Activated CD8-positive, alpha-beta memory T cell treated with anti-CD3 and anti-CD28 coated beads for 24 hours (primary cell): ENCODE results near the gene NECAP2.

Source experiments
- DNase-seq: peaks from one replicate; pipeline ENCODE4 v3.0.0-alpha.2; 2020

The NECAP2 gene

GRCh38 chr1:16440470-16441281, at the start of gene NECAP2:
TSS of gene NECAP2 (plus strand) at chr1:16440724. CDS start at chr1:16440762, 38 bp downstream.
- peak; percentile 99 for DNase-seq

- DNase-seq: no peak
These were observed 49.1 kb upstream of the NECAP2 start for GRCh38 chr1:16391411-16391810.

GRCh38 chr1:16392740-16393569, 47.6 kb upstream of the NECAP2 start:
- DNase-seq: no peak

- no peak for DNase-seq
These were observed 46.7 kb upstream of the NECAP2 start for GRCh38 chr1:16393570-16394521.

GRCh38 chr1:16394977-16395376, 45.5 kb upstream of the NECAP2 start:
- DNase-seq: no peak

GRCh38 chr1:16396591-16396990, 43.9 kb upstream of the NECAP2 start:
- DNase-seq: no peak

GRCh38 chr1:16397120-16397519, 43.4 kb upstream of the NECAP2 start:
- no peak for DNase-seq

- DNase-seq: no peak
These were observed 42.1 kb upstream of the NECAP2 start for GRCh38 chr1:16398371-16398953.

GRCh38 chr1:16402742-16403141, 37.8 kb upstream of the NECAP2 start:
- DNase-seq: no peak

- DNase-seq: no peak
These were observed 35.1 kb upstream of the NECAP2 start for GRCh38 chr1:16405441-16405840.

GRCh38 chr1:16406868-16407267, 33.7 kb upstream of the NECAP2 start:
- no peak for DNase-seq

- DNase-seq: no peak
These were observed 30.9 kb upstream of the NECAP2 start for GRCh38 chr1:16409536-16410152.

GRCh38 chr1:16410803-16411202, 29.7 kb upstream of the NECAP2 start:
- no peak for DNase-seq

- DNase-seq: no peak
These were observed 27.3 kb upstream of the NECAP2 start for GRCh38 chr1:16413191-16413590.

- DNase-seq: no peak
These were observed 21.6 kb upstream of the NECAP2 start for GRCh38 chr1:16418823-16419425.

GRCh38 chr1:16420424-16421118, 20.0 kb upstream of the NECAP2 start:
- peak; percentile 80 for DNase-seq

- DNase-seq: no peak
These were observed 19.3 kb upstream of the NECAP2 start for GRCh38 chr1:16421201-16421600.

- no peak for DNase-seq
These were observed 18.5 kb upstream of the NECAP2 start for GRCh38 chr1:16422041-16422440.

- no peak for DNase-seq
These were observed 15.1 kb upstream of the NECAP2 start for GRCh38 chr1:16425125-16426025.

- no peak for DNase-seq
These were observed 9.9 kb upstream of the NECAP2 start for GRCh38 chr1:16430606-16431005.
